ENCODE measurements around the gene XPR1.

The XPR1 gene

DNA sequence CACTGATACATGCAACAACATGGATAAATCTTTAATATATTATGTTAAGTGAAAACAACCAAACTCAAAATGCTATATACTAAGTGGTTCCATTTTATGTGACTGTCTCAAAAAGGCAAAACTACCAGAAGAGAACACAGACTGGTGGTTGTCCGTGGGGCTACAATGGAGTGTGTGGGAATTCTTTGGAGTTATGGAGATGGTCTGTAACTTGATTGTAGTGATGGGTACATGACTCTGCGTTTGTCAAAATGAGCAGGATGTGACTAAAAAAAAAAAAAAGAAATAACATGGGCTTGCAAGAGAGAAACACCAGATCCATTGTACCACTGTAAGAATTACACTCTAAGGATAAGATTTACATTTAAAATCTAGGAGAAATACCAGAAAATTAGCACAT lies 228.7 kb downstream of the XPR1 start:
- H3K4me1 ChIP-seq (ENCODE audit: control insufficient read depth, insufficient read depth, low read length) = no peaks in the 10 kb centered on the region
- peaks cover 2% of the 10 kb centered on the region for H3K36me3 ChIP-seq (ENCODE audit: control insufficient read depth, insufficient read depth, low read length)
- H3K9me3 ChIP-seq (ENCODE audit: control insufficient read depth, low read length) = no peaks in the 10 kb centered on the region
- H3K27me3 ChIP-seq (ENCODE audit: control insufficient read depth, insufficient read depth, low read length, poor library complexity, severe bottlenecking) = no peaks in the 10 kb centered on the region
- 83 to 89% methylated on average over 2 of the region's 2 CpGs for WGBS, 2 experiments
- no peak overlapping the region for H3K4me3 ChIP-seq (ENCODE audit: insufficient read depth, low read depth, low read length)
- no peak overlapping the region for H3K27ac ChIP-seq (ENCODE audit: insufficient read depth, low read depth, low read length, poor library complexity, severe bottlenecking)

DNA sequence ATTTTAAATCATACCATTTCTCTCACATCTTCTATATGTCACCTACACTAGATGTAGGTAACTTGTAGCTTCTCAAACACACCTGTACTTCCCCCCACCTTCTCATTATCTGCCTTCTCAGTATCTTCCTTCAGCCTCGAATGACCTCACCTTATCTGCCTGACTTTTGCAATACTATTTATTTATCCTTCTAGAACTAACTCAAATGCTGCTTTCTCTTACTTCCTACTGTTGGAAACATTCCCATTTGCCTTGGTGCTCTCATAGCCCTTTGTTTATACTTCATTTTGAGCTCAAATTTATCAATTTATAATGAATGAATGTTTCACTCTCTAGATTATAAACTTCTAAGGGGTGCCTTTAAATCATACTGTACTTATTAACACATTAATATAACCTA lies 230.5 kb downstream of the XPR1 start:
- Histone ChIP-seq H3K27me3 (ENCODE audit: control insufficient read depth, insufficient read depth, low read length, poor library complexity, severe bottlenecking) (no peaks in the 10 kb centered on the region), H3K9me3 (ENCODE audit: control insufficient read depth, low read length) (no peaks in the 10 kb centered on the region), H3K4me1 (ENCODE audit: control insufficient read depth, insufficient read depth, low read length) (no peaks in the 10 kb centered on the region), H3K36me3 (ENCODE audit: control insufficient read depth, insufficient read depth, low read length) (peaks cover 2% of the 10 kb centered on the region), H3K27ac (ENCODE audit: insufficient read depth, low read depth, low read length, poor library complexity, severe bottlenecking) (no peak overlapping the region), H3K4me3 (ENCODE audit: insufficient read depth, low read depth, low read length) (no peak overlapping the region)
- 89 to 91% methylated on average over 1 of the region's 1 CpG for WGBS, 2 experiments

DNA sequence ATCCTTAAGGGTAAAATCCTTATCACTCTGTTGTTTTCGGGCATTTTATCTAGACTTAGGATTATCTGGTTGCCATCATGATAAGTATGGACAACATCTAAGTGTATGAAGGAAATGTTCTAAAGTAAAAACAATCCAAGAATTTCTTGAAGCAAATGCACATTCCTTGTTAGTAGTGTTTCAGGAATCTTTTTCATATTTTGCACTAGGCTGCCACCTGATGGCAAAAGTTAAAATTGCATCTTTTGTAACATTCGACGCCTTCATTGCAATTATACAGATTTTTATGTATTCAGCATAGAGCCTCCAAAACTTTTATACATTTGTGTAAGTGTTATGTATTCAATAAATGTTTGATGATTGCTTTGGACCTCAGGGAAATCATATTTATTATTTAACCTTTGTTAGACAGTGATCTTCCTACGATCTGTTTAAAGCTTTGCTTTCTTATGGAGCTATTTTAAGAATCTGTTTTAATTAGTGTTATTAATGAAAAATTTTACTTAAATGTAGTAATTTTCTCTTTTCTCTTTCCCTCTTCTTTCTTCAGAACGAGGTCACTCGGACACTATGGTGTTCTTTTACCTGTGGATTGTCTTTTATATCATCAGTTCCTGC lies 231.4 kb downstream of the XPR1 start:
- WGBS, 2 experiments = 42 to 53% methylated on average over 2 to 5 of the region's 6 CpGs
- peaks cover 2% of the 10 kb centered on the region for H3K36me3 ChIP-seq (ENCODE audit: control insufficient read depth, insufficient read depth, low read length)
- H3K27me3 ChIP-seq (ENCODE audit: control insufficient read depth, insufficient read depth, low read length, poor library complexity, severe bottlenecking) = no peaks in the 10 kb centered on the region
- H3K9me3 ChIP-seq (ENCODE audit: control insufficient read depth, low read length) = no peaks in the 10 kb centered on the region
- H3K4me1 ChIP-seq (ENCODE audit: control insufficient read depth, insufficient read depth, low read length) = no peaks in the 10 kb centered on the region
- no peak overlapping the region for H3K27ac ChIP-seq (ENCODE audit: insufficient read depth, low read depth, low read length, poor library complexity, severe bottlenecking)
- H3K4me3 ChIP-seq (ENCODE audit: insufficient read depth, low read depth, low read length) = no peak overlapping the region

DNA sequence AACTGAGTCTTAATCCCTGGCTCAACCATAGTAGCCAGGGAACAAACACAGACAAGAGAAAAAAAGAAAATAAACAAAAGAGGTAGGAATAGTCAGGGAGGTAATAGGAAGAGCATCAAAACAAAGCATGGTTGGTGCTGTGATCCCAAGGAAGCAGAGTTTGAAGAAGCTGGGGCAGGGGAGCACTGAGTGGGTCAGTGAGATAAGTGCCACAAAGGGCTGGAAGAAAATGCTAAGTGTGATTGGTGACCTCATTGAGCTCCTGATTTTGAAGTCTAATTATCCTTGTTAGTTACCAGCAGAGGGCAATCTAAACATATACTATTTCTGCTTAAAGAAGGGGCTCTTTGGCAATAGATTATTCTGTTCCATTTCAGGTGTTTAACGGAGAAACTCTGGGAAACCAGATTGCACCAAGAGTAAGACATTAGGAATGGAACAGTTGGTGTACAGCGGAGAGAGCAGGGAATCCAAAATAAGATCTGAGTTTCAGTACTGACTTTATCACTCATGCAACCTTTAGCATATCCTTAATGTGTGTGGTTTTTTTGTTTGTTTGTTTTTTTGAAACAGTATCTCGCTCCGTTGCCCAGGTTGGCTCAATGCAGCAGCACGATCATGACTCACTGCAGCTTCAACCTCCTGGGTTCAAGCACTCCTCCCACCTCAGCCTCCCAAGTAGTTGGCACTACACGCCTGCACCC lies 250.1 kb downstream of the XPR1 start:
- 78 to 86% methylated on average over 6 of the region's 6 CpGs for WGBS, 2 experiments
- Histone ChIP-seq H3K4me1 (ENCODE audit: control insufficient read depth, insufficient read depth, low read length) (peaks cover 12% of the 10 kb centered on the region), H3K9me3 (ENCODE audit: control insufficient read depth, low read length) (no peaks in the 10 kb centered on the region), H3K27ac (ENCODE audit: insufficient read depth, low read depth, low read length, poor library complexity, severe bottlenecking) (no peak overlapping the region), H3K4me3 (ENCODE audit: insufficient read depth, low read depth, low read length) (no peak overlapping the region), H3K27me3 (ENCODE audit: control insufficient read depth, insufficient read depth, low read length, poor library complexity, severe bottlenecking) (no peaks in the 10 kb centered on the region), H3K36me3 (ENCODE audit: control insufficient read depth, insufficient read depth, low read length) (no peaks in the 10 kb centered on the region)

DNA sequence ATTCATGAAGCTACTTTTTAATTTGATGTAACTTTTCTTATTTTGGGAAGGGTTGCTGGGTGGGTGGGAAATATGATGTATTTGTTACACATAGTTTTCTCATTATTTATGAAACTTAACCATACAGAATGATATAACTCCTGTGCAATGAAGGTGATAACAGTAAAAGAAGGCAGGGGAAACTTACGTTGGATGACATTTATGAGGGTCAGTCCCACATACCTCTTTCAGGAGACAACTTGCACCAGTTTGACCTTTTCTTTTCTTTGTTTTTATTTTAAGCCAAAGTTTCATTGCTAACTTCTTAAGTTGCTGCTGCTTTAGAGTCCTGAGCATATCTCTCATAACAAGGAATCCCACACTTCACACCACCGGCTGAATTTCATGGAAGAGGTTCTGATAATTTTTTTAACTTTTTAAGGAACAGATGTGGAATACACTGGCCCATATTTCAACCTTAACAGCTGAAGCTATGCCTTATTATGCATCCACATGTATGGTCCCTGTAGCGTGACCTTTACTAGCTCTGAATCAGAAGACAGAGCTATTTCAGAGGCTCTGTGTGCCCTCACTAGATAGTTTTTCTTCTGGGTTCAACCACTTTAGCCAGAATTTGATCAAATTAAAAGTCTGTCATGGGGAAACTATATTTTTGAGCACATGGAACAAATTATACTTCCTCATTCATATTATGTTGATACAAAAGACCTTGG lies 252.9 kb downstream of the XPR1 start:
- WGBS, 2 experiments = 99% methylated on average over 3 of the region's 3 CpGs
- Histone ChIP-seq H3K27me3 (ENCODE audit: control insufficient read depth, insufficient read depth, low read length, poor library complexity, severe bottlenecking) (no peaks in the 10 kb centered on the region), H3K36me3 (ENCODE audit: control insufficient read depth, insufficient read depth, low read length) (no peaks in the 10 kb centered on the region), H3K9me3 (ENCODE audit: control insufficient read depth, low read length) (no peaks in the 10 kb centered on the region), H3K27ac (ENCODE audit: insufficient read depth, low read depth, low read length, poor library complexity, severe bottlenecking) (no peak overlapping the region), H3K4me3 (ENCODE audit: insufficient read depth, low read depth, low read length) (no peak overlapping the region), H3K4me1 (ENCODE audit: control insufficient read depth, insufficient read depth, low read length) (peaks cover under 1% of the 10 kb centered on the region)

DNA sequence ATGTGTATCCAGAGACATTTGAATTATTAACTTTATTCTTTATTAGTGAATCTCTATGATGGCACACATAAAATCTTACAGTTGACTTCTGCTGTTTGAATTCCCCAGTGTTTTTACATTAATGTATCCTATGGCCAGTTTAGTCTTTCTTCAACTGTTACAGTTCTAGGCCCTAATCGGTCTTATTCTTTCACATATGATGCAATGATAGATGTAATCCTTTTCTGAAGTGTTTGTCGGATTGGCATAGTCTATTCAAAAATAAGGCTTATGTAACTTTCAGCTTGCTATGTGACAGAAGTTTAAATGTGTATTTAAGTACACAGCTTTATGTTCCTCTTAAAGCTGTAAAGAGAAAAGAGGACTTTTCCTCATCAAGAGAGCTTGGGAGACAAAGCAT lies 254.5 kb downstream of the XPR1 start:
- Histone ChIP-seq H3K36me3 (ENCODE audit: control insufficient read depth, insufficient read depth, low read length) (no peaks in the 10 kb centered on the region), H3K4me3 (ENCODE audit: insufficient read depth, low read depth, low read length) (no peak overlapping the region), H3K27me3 (ENCODE audit: control insufficient read depth, insufficient read depth, low read length, poor library complexity, severe bottlenecking) (no peaks in the 10 kb centered on the region), H3K9me3 (ENCODE audit: control insufficient read depth, low read length) (no peaks in the 10 kb centered on the region), H3K4me1 (ENCODE audit: control insufficient read depth, insufficient read depth, low read length) (no peaks in the 10 kb centered on the region), H3K27ac (ENCODE audit: insufficient read depth, low read depth, low read length, poor library complexity, severe bottlenecking) (no peak overlapping the region)
- WGBS, 2 experiments = 97 to 100% methylated on average over 2 of the region's 2 CpGs

DNA sequence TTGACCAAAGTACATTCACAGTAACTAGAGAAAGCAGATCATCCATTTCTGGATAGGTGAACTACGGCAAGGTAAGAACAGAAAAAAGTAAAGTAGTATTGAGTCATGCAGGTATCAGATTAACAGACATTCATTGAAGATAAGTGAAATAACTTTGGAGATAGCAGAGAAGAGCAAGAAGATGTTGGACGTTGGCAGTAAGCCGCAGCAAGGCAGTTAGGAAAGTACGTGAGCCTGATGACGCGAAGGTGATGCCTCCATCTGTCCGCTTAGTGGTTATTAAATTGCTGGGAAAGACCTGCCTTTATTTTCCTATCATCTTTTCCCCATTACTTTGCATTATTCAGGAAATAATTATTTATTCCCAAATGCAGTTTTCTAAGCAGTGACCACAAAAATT lies 256.0 kb downstream of the XPR1 start:
- Histone ChIP-seq H3K4me1 (ENCODE audit: control insufficient read depth, insufficient read depth, low read length) (no peaks in the 10 kb centered on the region), H3K4me3 (ENCODE audit: insufficient read depth, low read depth, low read length) (no peak overlapping the region), H3K27ac (ENCODE audit: insufficient read depth, low read depth, low read length, poor library complexity, severe bottlenecking) (no peak overlapping the region), H3K27me3 (ENCODE audit: control insufficient read depth, insufficient read depth, low read length, poor library complexity, severe bottlenecking) (no peaks in the 10 kb centered on the region), H3K9me3 (ENCODE audit: control insufficient read depth, low read length) (no peaks in the 10 kb centered on the region), H3K36me3 (ENCODE audit: control insufficient read depth, insufficient read depth, low read length) (no peaks in the 10 kb centered on the region)
- 96 to 98% methylated on average over 7 of the region's 7 CpGs for WGBS, 2 experiments

DNA sequence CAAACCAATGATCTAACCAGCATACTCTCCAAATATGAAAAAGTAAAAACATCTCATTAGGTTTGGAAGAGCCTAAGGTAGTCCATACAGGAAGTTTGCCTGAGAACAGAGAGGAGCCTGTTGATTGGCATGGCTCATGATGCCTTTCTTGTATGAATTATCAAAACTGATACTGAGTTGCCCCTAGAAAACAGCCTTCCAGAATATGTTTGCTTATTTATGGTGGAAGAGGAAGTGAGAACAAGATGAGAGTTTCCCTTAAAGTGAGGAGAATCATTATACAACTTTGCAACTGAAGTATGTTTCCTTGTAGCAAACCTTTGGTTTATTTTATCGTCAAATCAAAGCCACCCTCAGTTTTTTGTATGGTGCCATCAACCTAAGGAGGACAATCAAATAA lies 257.0 kb downstream of the XPR1 start:
- Histone ChIP-seq H3K36me3 (ENCODE audit: control insufficient read depth, insufficient read depth, low read length) (no peaks in the 10 kb centered on the region), H3K27ac (ENCODE audit: insufficient read depth, low read depth, low read length, poor library complexity, severe bottlenecking) (no peak overlapping the region), H3K4me3 (ENCODE audit: insufficient read depth, low read depth, low read length) (no peak overlapping the region), H3K27me3 (ENCODE audit: control insufficient read depth, insufficient read depth, low read length, poor library complexity, severe bottlenecking) (no peaks in the 10 kb centered on the region), H3K4me1 (ENCODE audit: control insufficient read depth, insufficient read depth, low read length) (no peaks in the 10 kb centered on the region), H3K9me3 (ENCODE audit: control insufficient read depth, low read length) (no peaks in the 10 kb centered on the region)
- 95% methylated on average over 1 of the region's 1 CpG for WGBS, 2 experiments

DNA sequence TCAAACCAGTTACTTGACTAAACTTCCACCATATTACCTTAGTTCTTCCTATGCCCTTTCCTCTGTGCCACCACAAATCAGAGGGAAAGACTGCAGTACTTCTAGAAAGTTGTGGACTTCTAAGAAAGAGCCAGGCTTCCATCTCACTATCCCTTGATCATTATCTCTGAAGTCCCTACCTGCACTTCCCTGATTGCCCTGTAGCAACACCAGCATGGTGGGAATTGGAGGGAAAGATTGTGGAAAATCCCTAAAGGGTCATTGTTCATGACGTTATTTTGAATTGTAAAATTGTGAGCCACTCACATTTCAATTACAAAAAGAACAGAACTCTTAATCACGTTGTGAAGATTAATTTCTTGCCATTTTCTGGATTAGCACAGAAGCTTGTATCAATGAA lies 257.5 kb downstream of the XPR1 start:
- Histone ChIP-seq H3K4me3 (ENCODE audit: insufficient read depth, low read depth, low read length) (no peak overlapping the region), H3K9me3 (ENCODE audit: control insufficient read depth, low read length) (no peaks in the 10 kb centered on the region), H3K36me3 (ENCODE audit: control insufficient read depth, insufficient read depth, low read length) (no peaks in the 10 kb centered on the region), H3K27me3 (ENCODE audit: control insufficient read depth, insufficient read depth, low read length, poor library complexity, severe bottlenecking) (no peaks in the 10 kb centered on the region), H3K27ac (ENCODE audit: insufficient read depth, low read depth, low read length, poor library complexity, severe bottlenecking) (no peak overlapping the region), H3K4me1 (ENCODE audit: control insufficient read depth, insufficient read depth, low read length) (no peaks in the 10 kb centered on the region)
- WGBS, 2 experiments = 67% methylated on average over 2 of the region's 2 CpGs; no CpG with 5 or more reads in 1 of the 2 experiments

DNA sequence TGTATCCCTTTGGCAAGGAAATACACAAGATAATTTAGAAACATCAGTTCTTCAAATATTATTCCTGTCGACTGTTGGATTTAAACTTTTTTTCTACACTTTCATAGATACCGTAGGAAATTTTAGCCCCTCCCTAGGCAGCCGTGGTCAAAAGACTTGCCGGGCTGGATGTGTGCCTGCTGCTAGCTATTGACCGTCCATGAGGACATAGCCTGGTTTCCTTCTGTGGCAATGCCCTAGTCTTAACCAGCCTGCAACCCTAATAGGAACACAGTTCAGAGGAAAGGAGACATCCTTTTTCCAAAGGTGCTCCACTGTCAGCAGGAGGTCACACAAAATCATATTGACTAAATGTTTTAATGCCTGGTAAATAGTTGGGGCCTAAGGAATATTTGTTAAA lies 260.4 kb downstream of the XPR1 start:
- 90 to 93% methylated on average over 5 of the region's 5 CpGs for WGBS, 2 experiments
- Histone ChIP-seq H3K4me1 (ENCODE audit: control insufficient read depth, insufficient read depth, low read length) (no peaks in the 10 kb centered on the region), H3K36me3 (ENCODE audit: control insufficient read depth, insufficient read depth, low read length) (no peaks in the 10 kb centered on the region), H3K9me3 (ENCODE audit: control insufficient read depth, low read length) (no peaks in the 10 kb centered on the region), H3K27me3 (ENCODE audit: control insufficient read depth, insufficient read depth, low read length, poor library complexity, severe bottlenecking) (no peaks in the 10 kb centered on the region), H3K4me3 (ENCODE audit: insufficient read depth, low read depth, low read length) (no peak overlapping the region), H3K27ac (ENCODE audit: insufficient read depth, low read depth, low read length, poor library complexity, severe bottlenecking) (no peak overlapping the region)
